Hepatic stellate cell (primary cell): ENCODE measurements around the gene MMP11.
"Not testable (repeated sequence)": the region's sequence is repeated elsewhere in the genome, so short reads cannot be mapped to it uniquely, and the experiment has no call there.

ENCODE experiments used
- DNase-seq: peaks from one replicate; pipeline ENCODE4 v3.0.0; 2011; ENCODE audit warnings: low spot score

Gene MMP11

GRCh38 chr22:23772649-23773473, at the start of gene MMP11:
Gene MMP11, plus strand, starts transcription at chr22:23772849. Its CDS starts 22 bp downstream, at chr22:23772871.
- DNase-seq = peak; percentile 71

GRCh38 chr22:23728108-23728507, 44.5 kb upstream of the MMP11 start:
- DNase-seq = not testable (repeated sequence)

GRCh38 chr22:23737696-23738095, 35.0 kb upstream of the MMP11 start:
- DNase-seq = no peak

- DNase-seq = no peak
Observed at GRCh38 chr22:23742505-23743264, 30.0 kb upstream of the MMP11 start.

GRCh38 chr22:23743303-23743705, 29.3 kb upstream of the MMP11 start:
- no peak for DNase-seq

GRCh38 chr22:23744001-23744400, 28.6 kb upstream of the MMP11 start:
- no peak for DNase-seq

- no peak for DNase-seq
Observed at GRCh38 chr22:23744485-23744884, 28.2 kb upstream of the MMP11 start.

- no peak for DNase-seq
Observed at GRCh38 chr22:23745791-23746190, 26.9 kb upstream of the MMP11 start.

- DNase-seq = no peak
Observed at GRCh38 chr22:23749841-23750301, 22.8 kb upstream of the MMP11 start.

- DNase-seq = peak; percentile 35
Observed at GRCh38 chr22:23750367-23750713, 22.3 kb upstream of the MMP11 start.

- DNase-seq = peak; percentile 87
Observed at GRCh38 chr22:23750714-23751440, 21.8 kb upstream of the MMP11 start, which contains the start of gene ZNF70. Gene ZNF70, minus strand, starts transcription at chr22:23751112. Its CDS starts 5,972 bp downstream, at chr22:23745140.

GRCh38 chr22:23751441-23751996, 21.1 kb upstream of the MMP11 start:
- DNase-seq = no peak

GRCh38 chr22:23752090-23752691, 20.5 kb upstream of the MMP11 start:
- no peak for DNase-seq

GRCh38 chr22:23752750-23753149, 19.9 kb upstream of the MMP11 start:
- no peak for DNase-seq

GRCh38 chr22:23753385-23753784, 19.3 kb upstream of the MMP11 start:
- DNase-seq = no peak

GRCh38 chr22:23754220-23754919, 18.3 kb upstream of the MMP11 start, which contains the start of gene VPREB3:
Gene VPREB3, minus strand, starts transcription at chr22:23754425. Its CDS starts 62 bp downstream, at chr22:23754363.
- DNase-seq = no peak

- DNase-seq = no peak
Observed at GRCh38 chr22:23754980-23755636, 17.5 kb upstream of the MMP11 start.

GRCh38 chr22:23755711-23756110, 16.9 kb upstream of the MMP11 start:
- DNase-seq = no peak

GRCh38 chr22:23756891-23757290, 15.8 kb upstream of the MMP11 start:
- DNase-seq = no peak

- no peak for DNase-seq
Observed at GRCh38 chr22:23759566-23759965, 13.1 kb upstream of the MMP11 start.
